Measurements from ENCODE around the gene MRPL52. TPM values are rescaled to one million over a fixed set of nuclear protein-coding genes. Genes with fewer than 3 reads are reported as not detected.

The MRPL52 gene
- total RNA-seq, 2 donors from 2014 or later, result 192 to 204 TPM

DNA sequence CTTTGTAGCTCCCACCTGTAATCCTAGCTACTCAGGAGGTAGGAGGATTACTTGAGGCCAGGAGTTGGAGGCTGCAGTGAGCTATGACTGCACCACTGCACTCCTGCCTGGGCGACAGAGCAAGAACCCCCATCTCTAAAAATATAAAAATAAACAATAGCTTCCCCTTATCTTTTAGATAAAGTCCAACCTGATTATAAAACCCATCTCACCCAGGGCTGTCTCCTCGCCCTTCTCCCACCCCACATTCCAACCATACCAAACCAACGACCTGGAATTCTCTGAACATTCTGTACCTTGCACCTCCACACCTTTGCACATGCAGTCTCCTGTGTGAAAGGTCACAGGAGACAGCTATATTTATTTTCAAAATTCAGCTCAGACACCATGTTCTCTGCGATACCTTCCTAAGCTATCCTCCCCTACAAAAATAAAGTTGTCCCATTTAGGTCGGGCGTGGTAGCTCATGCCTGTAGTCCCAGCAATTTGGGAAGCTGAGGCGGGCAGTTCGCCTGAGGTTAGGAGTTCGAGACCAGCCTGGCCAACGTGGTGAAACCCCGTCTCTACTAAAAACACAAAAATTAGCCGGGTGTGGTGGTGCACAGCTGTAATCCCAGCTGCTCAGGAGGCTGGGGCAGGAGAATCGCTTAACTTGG is 22.1 kb upstream of the MRPL52 start:
- peaks cover 3% of the 10 kb centered on the region for H3K36me3 Mint-ChIP-seq (ENCODE audit: low read depth)

DNA sequence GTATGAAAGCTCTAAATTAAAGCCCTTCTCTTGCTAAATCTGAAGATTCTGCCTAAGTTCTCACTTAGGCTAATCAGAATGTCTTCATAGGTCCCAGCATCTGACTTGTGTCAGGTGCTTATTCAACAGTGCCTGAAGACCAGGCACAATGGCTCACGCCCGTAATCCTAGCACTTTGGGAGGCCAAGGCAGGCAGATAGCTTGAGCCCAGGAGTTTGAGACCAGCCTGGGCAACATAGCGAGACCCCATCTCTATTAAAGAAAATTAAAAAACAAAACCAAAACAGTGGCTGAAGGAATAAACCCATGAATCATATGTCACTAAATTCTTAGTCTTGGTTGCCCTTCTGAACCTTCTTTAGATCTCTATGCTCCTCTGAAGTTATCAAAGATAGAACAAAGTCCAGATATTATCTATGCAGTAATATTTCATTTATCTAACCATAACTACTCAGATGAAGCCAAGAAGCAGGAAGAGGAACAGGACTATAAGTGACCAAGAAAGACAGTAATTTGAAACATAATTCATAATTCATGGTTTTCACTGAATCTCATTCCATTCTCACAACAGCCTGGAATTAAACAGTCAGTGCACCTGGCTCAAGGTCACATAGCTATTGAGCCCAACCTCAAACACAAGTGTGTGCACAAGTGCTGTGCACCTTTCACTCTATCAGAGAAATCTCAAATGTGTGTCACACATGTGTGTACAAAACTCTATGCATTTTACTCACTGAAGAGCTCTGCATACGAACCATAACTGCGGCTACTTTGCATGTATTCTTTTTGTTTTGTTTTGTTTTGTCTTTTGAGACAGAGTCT is 21.1 kb upstream of the MRPL52 start:
- H3K9me3 ChIP-seq (ENCODE audit: control insufficient read depth, low read length), result no peaks in the 10 kb centered on the region
- H3K4me1 ChIP-seq (ENCODE audit: control insufficient read depth, insufficient read depth, low read length), result no peaks in the 10 kb centered on the region
- Mint-ChIP-seq H3K36me3 (ENCODE audit: low read depth) (peaks cover 3% of the 10 kb centered on the region), H3K27ac (no peak overlapping the region), H3K9me3 (no peaks in the 10 kb centered on the region), H3K27me3 (ENCODE audit: insufficient read depth) (no peaks in the 10 kb centered on the region), H3K4me1 (peaks cover 10% of the 10 kb centered on the region), H3K4me3 (no peak overlapping the region)
- H3K27ac ChIP-seq (ENCODE audit: low read depth, low read length), result no peak overlapping the region
- no peak for DNase-seq
- no peak overlapping the region for H3K4me3 ChIP-seq (ENCODE audit: low read length)
- no peaks in the 10 kb centered on the region for H3K27me3 ChIP-seq (ENCODE audit: control insufficient read depth, insufficient read depth, low read length, poor library complexity, severe bottlenecking)
- no peaks in the 10 kb centered on the region for H3K36me3 ChIP-seq (ENCODE audit: control insufficient read depth, insufficient read depth, low read length)
- no peak overlapping the region for H3K9ac ChIP-seq (ENCODE audit: extremely low read depth, low read length, poor library complexity, severe bottlenecking)
- 75 to 100% methylated on average over 1 to 5 of the region's 5 CpGs for WGBS, 2 experiments (ENCODE audit: insufficient coverage in 1 of 2, insufficient read length in 1 of 2)
- TF ChIP-seq, protein P1, sequence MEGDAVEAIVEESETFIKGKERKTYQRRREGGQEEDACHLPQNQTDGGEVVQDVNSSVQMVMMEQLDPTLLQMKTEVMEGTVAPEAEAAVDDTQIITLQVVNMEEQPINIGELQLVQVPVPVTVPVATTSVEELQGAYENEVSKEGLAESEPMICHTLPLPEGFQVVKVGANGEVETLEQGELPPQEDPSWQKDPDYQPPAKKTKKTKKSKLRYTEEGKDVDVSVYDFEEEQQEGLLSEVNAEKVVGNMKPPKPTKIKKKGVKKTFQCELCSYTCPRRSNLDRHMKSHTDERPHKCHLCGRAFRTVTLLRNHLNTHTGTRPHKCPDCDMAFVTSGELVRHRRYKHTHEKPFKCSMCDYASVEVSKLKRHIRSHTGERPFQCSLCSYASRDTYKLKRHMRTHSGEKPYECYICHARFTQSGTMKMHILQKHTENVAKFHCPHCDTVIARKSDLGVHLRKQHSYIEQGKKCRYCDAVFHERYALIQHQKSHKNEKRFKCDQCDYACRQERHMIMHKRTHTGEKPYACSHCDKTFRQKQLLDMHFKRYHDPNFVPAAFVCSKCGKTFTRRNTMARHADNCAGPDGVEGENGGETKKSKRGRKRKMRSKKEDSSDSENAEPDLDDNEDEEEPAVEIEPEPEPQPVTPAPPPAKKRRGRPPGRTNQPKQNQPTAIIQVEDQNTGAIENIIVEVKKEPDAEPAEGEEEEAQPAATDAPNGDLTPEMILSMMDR (conservative IDR thresholded peaks at IDR 0.05), result no peak

More for the DNA sequence above, 22.1 kb upstream of the MRPL52 start:
- no peaks in the 10 kb centered on the region for H3K9me3 Mint-ChIP-seq
- peaks cover 10% of the 10 kb centered on the region for H3K4me1 Mint-ChIP-seq
- Histone ChIP-seq H3K9me3 (ENCODE audit: control insufficient read depth, low read length) (no peaks in the 10 kb centered on the region), H3K27me3 (ENCODE audit: control insufficient read depth, insufficient read depth, low read length, poor library complexity, severe bottlenecking) (no peaks in the 10 kb centered on the region), H3K27ac (ENCODE audit: low read depth, low read length) (no peak overlapping the region), H3K4me3 (ENCODE audit: low read length) (no peak overlapping the region), H3K9ac (ENCODE audit: extremely low read depth, low read length, poor library complexity, severe bottlenecking) (peak overlapping the region; percentile 15), H3K36me3 (ENCODE audit: control insufficient read depth, insufficient read depth, low read length) (no peaks in the 10 kb centered on the region), H3K4me1 (ENCODE audit: control insufficient read depth, insufficient read depth, low read length) (no peaks in the 10 kb centered on the region)
- peak overlapping the region; percentile 48 for H3K27ac Mint-ChIP-seq
- TF ChIP-seq, protein P1 (conservative IDR thresholded peaks at IDR 0.05), result no peak
- no peaks in the 10 kb centered on the region for H3K27me3 Mint-ChIP-seq (ENCODE audit: insufficient read depth)
- peak; percentile 51 for DNase-seq
- H3K4me3 Mint-ChIP-seq, result no peak overlapping the region
- 82 to 84% methylated on average over 12 to 13 of the region's 13 CpGs for WGBS, 2 experiments (ENCODE audit: insufficient coverage in 1 of 2, insufficient read length in 1 of 2)

DNA sequence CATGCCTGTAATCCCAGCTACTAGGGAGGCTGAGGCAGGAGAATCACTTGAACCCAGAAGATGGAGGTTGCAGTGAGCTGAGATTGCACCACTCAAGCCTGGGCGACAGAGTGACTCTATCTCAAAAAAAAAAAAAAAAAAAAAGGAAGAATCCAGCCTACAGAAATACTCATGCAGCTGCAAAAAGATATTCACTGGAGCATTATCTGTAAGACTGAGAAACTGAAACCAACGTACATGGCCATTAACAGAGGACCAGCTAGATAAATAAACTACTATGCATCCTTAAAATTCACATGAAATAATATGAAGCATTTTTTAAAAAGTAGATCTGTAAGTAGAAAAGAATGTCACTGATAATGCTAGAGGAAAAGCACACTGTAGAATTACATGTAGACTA is 18.0 kb upstream of the MRPL52 start:
- no peaks in the 10 kb centered on the region for H3K9me3 Mint-ChIP-seq
- no peaks in the 10 kb centered on the region for H3K9me3 ChIP-seq (ENCODE audit: control insufficient read depth, low read length)
- no peak overlapping the region for H3K4me3 Mint-ChIP-seq
- H3K27me3 Mint-ChIP-seq (ENCODE audit: insufficient read depth), result no peaks in the 10 kb centered on the region
- peaks cover 3% of the 10 kb centered on the region for H3K4me1 ChIP-seq (ENCODE audit: control insufficient read depth, insufficient read depth, low read length)
- TF ChIP-seq, protein P1 (conservative IDR thresholded peaks at IDR 0.05), result no peak
- 91 to 94% methylated on average over 2 of the region's 2 CpGs for WGBS, 2 experiments (ENCODE audit: insufficient coverage in 1 of 2, insufficient read length in 1 of 2)
- no peaks in the 10 kb centered on the region for H3K36me3 Mint-ChIP-seq (ENCODE audit: low read depth)
- H3K4me1 Mint-ChIP-seq, result peaks cover 27% of the 10 kb centered on the region
- no peak overlapping the region for H3K27ac ChIP-seq (ENCODE audit: low read depth, low read length)
- no peaks in the 10 kb centered on the region for H3K36me3 ChIP-seq (ENCODE audit: control insufficient read depth, insufficient read depth, low read length)
- no peaks in the 10 kb centered on the region for H3K27me3 ChIP-seq (ENCODE audit: control insufficient read depth, insufficient read depth, low read length, poor library complexity, severe bottlenecking)
- DNase-seq, result no peak
- H3K27ac Mint-ChIP-seq, result no peak overlapping the region
- H3K4me3 ChIP-seq (ENCODE audit: low read length), result no peak overlapping the region
- H3K9ac ChIP-seq (ENCODE audit: extremely low read depth, low read length, poor library complexity, severe bottlenecking), result no peak overlapping the region
